Progenitor cell of endocrine pancreas (in vitro differentiated cells): ENCODE results near the gene GABPB1. TPM values are rescaled to one million over a fixed set of nuclear protein-coding genes. Genes with fewer than 3 reads are reported as not detected.
"Not testable (repeated sequence)": the region's sequence is repeated elsewhere in the genome, so short reads cannot be mapped to it uniquely, and the experiment has no call there.

ENCODE experiments used
- DNase-seq: peaks from one replicate; pipeline ENCODE4 v3.0.0; 2021; ENCODE audit warnings: low spot score; ENCODE audit not compliant: unreplicated experiment
- H3K27ac Mint-ChIP-seq: 2 replicates; pipeline ENCODE4 v1.8.0; 2021; ENCODE audit warnings: mild to moderate bottlenecking, moderate library complexity, mixed read lengths
- H3K27me3 Mint-ChIP-seq: 2 replicates; pipeline ENCODE4 v1.8.0; 2021; ENCODE audit warnings: mixed read lengths
- H3K36me3 Mint-ChIP-seq: 2 replicates; pipeline ENCODE4 v1.8.0; 2022; ENCODE audit warnings: mixed read lengths; ENCODE audit not compliant: insufficient read depth
- H3K4me1 Mint-ChIP-seq: 2 replicates; pipeline ENCODE4 v1.8.0; 2021; ENCODE audit warnings: low read depth, mixed read lengths
- H3K4me3 Mint-ChIP-seq: 2 replicates; pipeline ENCODE4 v1.8.0; 2021; ENCODE audit warnings: low read depth, mild to moderate bottlenecking, moderate library complexity, mixed read lengths
- H3K9me3 Mint-ChIP-seq: 2 replicates; pipeline ENCODE4 v1.8.0; 2021; ENCODE audit warnings: low read depth, mixed read lengths
- CTCF ChIP-seq: fragments of 200-600 bp; sonication (generic); IDR thresholded peaks from one replicate; pipeline ENCODE4 v1.5.0; 2021; ENCODE audit warnings: antibody characterized with exemption, mild to moderate bottlenecking; ENCODE audit not compliant: unreplicated experiment
- total RNA-seq: library from RNA; stranded (reverse); gene quantifications from 2 replicates; pipeline ENCODE4 v1.2.1, GENCODE V29; 2021

The GABPB1 gene
- total RNA-seq, 1 donor from 2014 or later: 41.7 TPM

DNA sequence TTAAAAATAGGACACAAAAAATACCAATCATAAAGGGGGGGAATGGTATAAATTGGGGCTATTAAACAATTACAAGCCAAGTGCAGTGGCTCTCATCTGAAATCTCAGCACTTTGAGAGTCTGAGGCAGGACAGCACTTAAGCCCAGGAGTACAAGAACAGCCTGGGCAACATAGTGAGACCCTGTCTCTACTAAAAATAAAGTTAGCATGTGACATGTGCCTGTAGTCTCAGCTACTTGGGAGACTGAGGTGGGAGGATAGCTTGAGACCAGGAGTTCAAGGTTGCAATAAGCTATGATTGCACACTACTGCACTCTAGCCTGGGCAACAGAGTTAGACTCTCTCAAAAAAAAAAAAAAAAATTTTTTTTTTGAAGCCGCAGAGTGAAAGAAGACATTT lies 23.8 kb upstream of the GABPB1 start:
- Mint-ChIP-seq H3K27ac (no peak overlapping the region), H3K9me3 (no peaks in the 10 kb centered on the region), H3K27me3 (no peaks in the 10 kb centered on the region), H3K36me3 (no peaks in the 10 kb centered on the region), H3K4me3 (no peak overlapping the region), H3K4me1 (no peaks in the 10 kb centered on the region)
- no peak for TF ChIP-seq CTCF
- no peak for DNase-seq

DNA sequence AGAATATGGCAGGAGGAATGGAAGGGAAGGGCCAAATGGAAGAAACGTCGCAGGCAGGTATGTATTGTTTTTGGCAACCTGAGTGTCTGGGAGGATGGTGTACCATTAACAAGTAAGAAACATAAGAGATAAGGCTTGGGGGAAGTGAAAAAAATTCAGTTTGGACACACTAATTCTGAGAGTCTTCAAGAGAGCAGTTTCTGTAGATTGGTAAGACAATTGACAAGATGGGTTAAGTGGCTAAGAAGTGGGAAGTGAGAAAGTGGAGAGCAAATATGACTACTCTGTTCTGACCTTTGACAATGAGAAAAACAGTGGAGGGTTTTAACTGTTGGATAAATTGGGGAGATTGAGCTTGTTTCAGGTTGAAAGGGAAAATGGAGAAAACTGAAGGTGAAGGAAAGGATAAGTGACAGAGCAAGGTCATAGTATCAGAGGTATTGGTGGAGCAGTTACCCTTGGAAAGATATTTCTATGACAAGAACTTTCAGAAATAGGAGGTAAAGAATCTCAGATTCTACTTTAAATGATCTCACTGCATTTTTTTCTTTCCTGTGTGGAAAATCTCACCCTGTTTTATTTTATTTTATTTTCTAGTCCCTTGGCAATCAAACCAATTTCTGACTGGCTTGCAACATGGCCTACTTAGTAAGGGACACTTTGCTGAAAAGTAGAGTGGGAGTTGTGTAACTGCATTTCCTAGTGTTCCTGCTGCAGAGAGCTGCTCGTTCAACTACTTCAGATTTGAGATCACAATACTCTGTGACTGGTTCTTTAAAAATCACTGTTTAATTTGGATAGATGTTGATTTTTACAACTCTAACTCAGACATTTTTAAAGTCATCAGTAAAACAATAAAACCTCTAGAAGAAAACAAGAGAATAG lies 23.1 kb upstream of the GABPB1 start:
- Mint-ChIP-seq H3K27ac (peak overlapping the region; percentile 18), H3K9me3 (no peaks in the 10 kb centered on the region), H3K4me3 (no peak overlapping the region), H3K4me1 (no peaks in the 10 kb centered on the region), H3K27me3 (no peaks in the 10 kb centered on the region), H3K36me3 (no peaks in the 10 kb centered on the region)
- DNase-seq: no peak
- TF ChIP-seq CTCF: no peak

DNA sequence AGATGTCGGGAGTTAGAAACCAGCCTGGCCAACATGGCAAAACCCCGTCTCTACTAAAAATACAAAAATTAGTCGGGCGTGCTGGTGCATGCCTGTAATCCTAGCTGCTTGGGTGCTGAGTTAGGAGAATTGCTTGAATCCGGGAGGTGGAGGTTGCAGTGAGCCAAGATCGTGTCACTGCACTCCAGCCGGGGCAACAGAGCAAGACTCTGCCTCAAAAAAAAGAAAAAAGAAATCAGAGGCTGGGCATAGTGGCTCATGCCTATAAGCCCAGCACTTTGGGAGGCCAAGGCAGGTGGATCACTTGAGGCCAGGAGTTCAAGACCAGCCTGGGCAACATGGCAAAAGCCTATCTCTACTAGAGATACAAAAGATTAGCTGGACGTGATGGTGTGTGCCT lies 14.6 kb upstream of the GABPB1 start:
- H3K36me3 Mint-ChIP-seq, H3K4me3 Mint-ChIP-seq, H3K27ac Mint-ChIP-seq, H3K4me1 Mint-ChIP-seq, H3K27me3 Mint-ChIP-seq, H3K9me3 Mint-ChIP-seq, DNase-seq: not testable (repeated sequence)

DNA sequence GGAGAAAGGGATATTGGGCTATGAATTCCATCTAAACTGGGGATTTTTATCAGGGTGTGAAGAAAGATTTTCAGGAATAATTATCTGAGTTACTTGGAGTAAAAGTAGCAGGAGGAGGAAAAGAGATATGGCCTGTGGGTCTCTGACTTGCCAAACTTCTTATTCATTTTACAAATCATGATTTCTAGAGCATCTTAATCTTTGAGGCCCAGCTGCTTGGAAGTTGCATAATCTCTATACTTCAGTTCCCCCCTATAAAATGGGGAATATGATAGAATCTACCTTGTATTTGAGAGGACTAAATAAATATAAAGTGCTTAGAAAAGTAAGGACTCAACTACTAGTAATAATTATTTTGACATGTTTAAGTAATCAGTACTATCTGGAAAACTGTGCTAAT lies 11.0 kb upstream of the GABPB1 start:
- Mint-ChIP-seq H3K4me3 (no peak overlapping the region), H3K36me3 (peaks cover 9% of the 10 kb centered on the region), H3K27me3 (no peaks in the 10 kb centered on the region), H3K9me3 (no peaks in the 10 kb centered on the region), H3K27ac (peak overlapping the region; percentile 83), H3K4me1 (no peaks in the 10 kb centered on the region)
- DNase-seq: no peak
- no peak for TF ChIP-seq CTCF

- H3K9me3 Mint-ChIP-seq: no peaks in the 10 kb centered on the region
- H3K27ac Mint-ChIP-seq: peak overlapping the region; percentile 83
- no peaks in the 10 kb centered on the region for H3K27me3 Mint-ChIP-seq
- H3K4me3 Mint-ChIP-seq: no peak overlapping the region
- H3K4me1 Mint-ChIP-seq: no peaks in the 10 kb centered on the region
- peaks cover 8% of the 10 kb centered on the region for H3K36me3 Mint-ChIP-seq
- DNase-seq: no peak
- no peak for TF ChIP-seq CTCF
Measured at GRCh38 chr15:50365570-50365969, 10.6 kb upstream of the GABPB1 start.

DNA sequence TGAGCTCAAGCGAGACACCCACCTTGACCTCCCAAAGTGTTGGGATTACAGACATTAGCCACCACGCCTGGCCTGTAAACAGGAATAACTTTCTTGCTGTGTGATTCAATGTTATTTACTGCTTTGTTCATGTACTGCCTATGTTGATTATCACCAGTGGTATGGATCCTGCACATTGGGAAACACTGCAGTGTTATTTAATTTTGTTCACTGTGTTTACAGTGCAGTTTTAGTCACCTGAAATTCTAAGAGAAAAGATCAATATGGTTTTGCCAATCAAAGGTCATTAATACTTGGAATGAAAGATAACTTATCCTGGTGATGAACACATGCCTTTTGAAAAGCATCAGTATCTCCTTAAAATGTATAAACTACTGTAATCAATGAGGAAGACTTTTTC lies 8.6 kb upstream of the GABPB1 start:
- DNase-seq: no peak
- Mint-ChIP-seq H3K27ac (no peak overlapping the region), H3K36me3 (peaks cover 11% of the 10 kb centered on the region), H3K4me3 (no peak overlapping the region), H3K27me3 (no peaks in the 10 kb centered on the region), H3K9me3 (no peaks in the 10 kb centered on the region), H3K4me1 (no peaks in the 10 kb centered on the region)
- TF ChIP-seq CTCF: no peak
